Neutrophil (primary cell): Measurements from ENCODE around the gene BMPR1B.

ENCODE experiments used
- H3K27ac ChIP-seq: fragments of 200-600 bp; sonication (generic); 2 replicates; pipeline ENCODE4 v1.5.1; 2016; ENCODE audit warnings: mild to moderate bottlenecking, moderate library complexity
- H3K27me3 ChIP-seq: fragments of 200-600 bp; sonication (generic); 2 replicates; pipeline ENCODE4 v1.6.0; 2016; ENCODE audit warnings: mild to moderate bottlenecking
- H3K36me3 ChIP-seq: fragments of 200-600 bp; sonication (generic); 2 replicates; pipeline ENCODE4 v1.5.1; 2017
- H3K4me1 ChIP-seq, 2 experiments: fragments of 200-600 bp in 1 of 2; sonication (generic) in 1 of 2; 1 replicate in 1 of 2; 2 replicates in 1 of 2; pipeline versions ENCODE4 v1.5.1 to v1.6.1; 2013 to 2016; ENCODE audit warnings: low read depth in 1 of 2, low read length in 1 of 2, mild to moderate bottlenecking in 1 of 2, moderate library complexity in 1 of 2; ENCODE audit not compliant: control insufficient read depth in 1 of 2, insufficient read depth in 1 of 2
- H3K4me3 ChIP-seq, 2 experiments: fragments of 200-600 bp in 1 of 2; sonication (generic) in 1 of 2; 1 replicate in 1 of 2; 2 replicates in 1 of 2; pipeline ENCODE4 v1.5.1; 2013 to 2016; ENCODE audit warnings: low read depth in 1 of 2, low read length in 1 of 2, mild to moderate bottlenecking in 1 of 2, moderate library complexity in 1 of 2
- H3K9me3 ChIP-seq: fragments of 200-600 bp; sonication (generic); 2 replicates; pipeline ENCODE4 v1.5.1; 2016
- CTCF ChIP-seq: fragments of 200-600 bp; sonication (generic); IDR thresholded peaks from 2 replicates; pipeline ENCODE4 v1.5.1; 2016; ENCODE audit warnings: antibody characterized with exemption

The BMPR1B gene

GRCh38 chr4:95158045-95158444, 400.3 kb downstream of the BMPR1B start:
- TF ChIP-seq CTCF: no peak
- Histone ChIP-seq H3K4me1 (no peaks in the 10 kb centered on the region), H3K4me3 (no peak overlapping the region), H3K27ac (no peak overlapping the region), H3K9me3 (no peaks in the 10 kb centered on the region), H3K36me3 (no peaks in the 10 kb centered on the region), H3K27me3 (no peaks in the 10 kb centered on the region)

- no peaks in the 10 kb centered on the region for H3K9me3 ChIP-seq
- H3K4me3 ChIP-seq: no peak overlapping the region
- no peak for TF ChIP-seq CTCF
- no peaks in the 10 kb centered on the region for H3K27me3 ChIP-seq
- H3K4me1 ChIP-seq: no peaks in the 10 kb centered on the region
- H3K36me3 ChIP-seq: no peaks in the 10 kb centered on the region
- H3K27ac ChIP-seq: no peak overlapping the region
These were observed 400.9 kb downstream of the BMPR1B start for GRCh38 chr4:95158626-95159025.

- Histone ChIP-seq H3K27ac (no peak overlapping the region), H3K36me3 (no peaks in the 10 kb centered on the region), H3K27me3 (no peaks in the 10 kb centered on the region), H3K4me3 (no peak overlapping the region), H3K4me1 (no peaks in the 10 kb centered on the region), H3K9me3 (no peaks in the 10 kb centered on the region)
- no peak for TF ChIP-seq CTCF
These were observed 401.6 kb downstream of the BMPR1B start for GRCh38 chr4:95159384-95159783.

- Histone ChIP-seq H3K9me3 (no peaks in the 10 kb centered on the region), H3K27ac (no peak overlapping the region), H3K4me3 (no peak overlapping the region), H3K27me3 (no peaks in the 10 kb centered on the region), H3K36me3 (no peaks in the 10 kb centered on the region), H3K4me1 (peaks cover 0 to 3% of the 10 kb centered on the region in 2 experiments)
- no peak for TF ChIP-seq CTCF
These were observed 404.2 kb downstream of the BMPR1B start for GRCh38 chr4:95161781-95162469.

GRCh38 chr4:95162867-95163266, 405.1 kb downstream of the BMPR1B start:
- H3K4me3 ChIP-seq: no peak overlapping the region
- no peaks in the 10 kb centered on the region for H3K9me3 ChIP-seq
- no peaks in the 10 kb centered on the region for H3K36me3 ChIP-seq
- no peaks in the 10 kb centered on the region for H3K27me3 ChIP-seq
- H3K4me1 ChIP-seq: peaks cover 0 to 3% of the 10 kb centered on the region in 2 experiments
- H3K27ac ChIP-seq: no peak overlapping the region
- TF ChIP-seq CTCF: no peak
